Urinary bladder (tissue), 4 donors: Measurements from ENCODE around the gene SIX3. TPM values are rescaled to one million over a fixed set of nuclear protein-coding genes. Genes with fewer than 3 reads are reported as not detected.

ENCODE experiments used
- DNase-seq: peaks from one replicate; pipeline ENCODE4 v3.0.0-alpha.2; 2015; ENCODE audit errors: extremely low spot score
- H3K27ac ChIP-seq: one replicate; pipeline ENCODE4 v1.5.1; 2013; ENCODE audit warnings: low read depth, mild to moderate bottlenecking, moderate library complexity
- H3K36me3 ChIP-seq: one replicate; pipeline ENCODE4 v1.6.1; 2013; ENCODE audit warnings: mild to moderate bottlenecking, moderate library complexity; ENCODE audit not compliant: insufficient read depth
- H3K4me1 ChIP-seq: one replicate; pipeline ENCODE4 v1.6.1; 2013; ENCODE audit warnings: mild to moderate bottlenecking, moderate library complexity; ENCODE audit not compliant: insufficient read depth
- H3K4me3 ChIP-seq: one replicate; pipeline ENCODE4 v1.5.1; 2013; ENCODE audit warnings: low read depth, low read length
- WGBS: extraction: QIAGEN DNeasy Blood & Tissue Kit; methylation state at CpG from one replicate; pipeline ENCODE4 v1.1.7; 2013; 5-methylcytosine and 5-hydroxymethylcytosine counted together
- polyA plus RNA-seq: library from polyadenylated mRNA; stranded (reverse); fragments of 200-250 nt; gene quantifications from one replicate; pipeline ENCODE4 v1.2.3, GENCODE V29; 2013
- total RNA-seq: library from RNA; depleted of rRNA; stranded (reverse); fragments of >200 nt; gene quantifications from one replicate; pipeline ENCODE4 v1.2.3, GENCODE V29; 2014
- donor health status: healthy with polysubstance abuse.
- donor health status: healthy.

SIX3 gene
- total and polyA plus RNA-seq, 2 donors, result not detected

GRCh38 chr2:44942304-44943030 lies 965 bp downstream of the SIX3 start:
- peaks cover 4% of the 10 kb centered on the region for H3K4me1 ChIP-seq

GRCh38 chr2:44943031-44943692 lies 1.7 kb downstream of the SIX3 start:
- no peak for DNase-seq
- 37% methylated on average over 36 of the region's 36 CpGs for WGBS
- no peak overlapping the region for H3K4me3 ChIP-seq
- no peak overlapping the region for H3K27ac ChIP-seq
- no peaks in the 10 kb centered on the region for H3K36me3 ChIP-seq
- H3K4me1 ChIP-seq, result peaks cover 4% of the 10 kb centered on the region

More at GRCh38 chr2:44942304-44943030, 965 bp downstream of the SIX3 start:
- DNase-seq, result no peak
- H3K27ac ChIP-seq, result no peak overlapping the region
- H3K36me3 ChIP-seq, result no peaks in the 10 kb centered on the region
- H3K4me3 ChIP-seq, result peak overlapping the region; percentile 31
- 3% methylated on average over 69 of the region's 69 CpGs for WGBS

- Histone ChIP-seq H3K4me3 (no peak overlapping the region), H3K36me3 (no peaks in the 10 kb centered on the region), H3K4me1 (peaks cover 4% of the 10 kb centered on the region), H3K27ac (no peak overlapping the region)
- WGBS, result 36% methylated on average over 10 of the region's 10 CpGs
- no peak for DNase-seq
Measured at GRCh38 chr2:44943693-44944101, 2.2 kb downstream of the SIX3 start.

GRCh38 chr2:44944102-44944951 lies 2.8 kb downstream of the SIX3 start:
- WGBS, result 6% methylated on average over 62 of the region's 62 CpGs
- no peak for DNase-seq
- Histone ChIP-seq H3K4me1 (peaks cover 4% of the 10 kb centered on the region), H3K27ac (no peak overlapping the region), H3K36me3 (no peaks in the 10 kb centered on the region), H3K4me3 (no peak overlapping the region)

- WGBS, result 13% methylated on average over 18 of the region's 18 CpGs
- H3K27ac ChIP-seq, result no peak overlapping the region
- no peak overlapping the region for H3K4me3 ChIP-seq
- DNase-seq, result no peak
- H3K4me1 ChIP-seq, result peaks cover 4% of the 10 kb centered on the region
- no peaks in the 10 kb centered on the region for H3K36me3 ChIP-seq
Measured at GRCh38 chr2:44944952-44945612, 3.6 kb downstream of the SIX3 start.

- 64% methylated on average over 16 of the region's 16 CpGs for WGBS
- H3K4me1 ChIP-seq, result peaks cover 4% of the 10 kb centered on the region
- DNase-seq, result no peak
Measured at GRCh38 chr2:44945676-44946371, 4.3 kb downstream of the SIX3 start.

GRCh38 chr2:44946372-44947027 lies 5.0 kb downstream of the SIX3 start:
- WGBS, result 76% methylated on average over 11 of the region's 11 CpGs
- Histone ChIP-seq H3K4me3 (no peak overlapping the region), H3K4me1 (peaks cover 2% of the 10 kb centered on the region), H3K36me3 (no peaks in the 10 kb centered on the region), H3K27ac (no peak overlapping the region)
- no peak for DNase-seq

More at GRCh38 chr2:44945676-44946371, 4.3 kb downstream of the SIX3 start:
- Histone ChIP-seq H3K27ac (no peak overlapping the region), H3K4me3 (no peak overlapping the region), H3K36me3 (no peaks in the 10 kb centered on the region)

- H3K4me1 ChIP-seq, result peaks cover 2% of the 10 kb centered on the region
- H3K27ac ChIP-seq, result no peak overlapping the region
- WGBS, result 80% methylated on average over 5 of the region's 5 CpGs
- DNase-seq, result no peak
- H3K4me3 ChIP-seq, result no peak overlapping the region
- H3K36me3 ChIP-seq, result no peaks in the 10 kb centered on the region
Measured at GRCh38 chr2:44947028-44947375, 5.5 kb downstream of the SIX3 start.

GRCh38 chr2:44948565-44949328 lies 7.2 kb downstream of the SIX3 start:
- 67% methylated on average over 18 of the region's 18 CpGs for WGBS
- no peak overlapping the region for H3K4me3 ChIP-seq
- no peaks in the 10 kb centered on the region for H3K36me3 ChIP-seq
- peaks cover 2% of the 10 kb centered on the region for H3K4me1 ChIP-seq
- no peak for DNase-seq
- H3K27ac ChIP-seq, result no peak overlapping the region

- Histone ChIP-seq H3K4me3 (no peak overlapping the region), H3K27ac (no peak overlapping the region), H3K36me3 (no peaks in the 10 kb centered on the region), H3K4me1 (peaks cover under 1% of the 10 kb centered on the region)
- WGBS, result 9% methylated on average over 54 of the region's 54 CpGs
- DNase-seq, result no peak
Measured at GRCh38 chr2:44949329-44950151, 8.0 kb downstream of the SIX3 start.

- no peak for DNase-seq
- Histone ChIP-seq H3K27ac (no peak overlapping the region), H3K4me3 (no peak overlapping the region), H3K4me1 (no peaks in the 10 kb centered on the region), H3K36me3 (no peaks in the 10 kb centered on the region)
- 31% methylated on average over 3 of the region's 3 CpGs for WGBS
Measured at GRCh38 chr2:44950646-44951045, 9.1 kb downstream of the SIX3 start.
